Choroid plexus epithelial cell (primary cell): Measurements from ENCODE around the gene CEP41.

ENCODE experiments used
- DNase-seq: peaks from one replicate; pipeline ENCODE4 v3.0.0-alpha.2; 2010; ENCODE audit warnings: low read depth
- H3K4me3 ChIP-seq: 2 replicates; pipeline ENCODE4 v1.5.1; 2011; ENCODE audit warnings: low read depth, mild to moderate bottlenecking, control low read depth, low read length, moderate library complexity
- TF ChIP-seq, protein P1 (sequence below): conservative IDR thresholded peaks from 2 replicates; pipeline ENCODE4 v1.5.1; 2011; ENCODE audit warnings: low read depth, mild to moderate bottlenecking, control low read depth, inconsistent platforms, low read length, moderate library complexity

The CEP41 gene

DNA sequence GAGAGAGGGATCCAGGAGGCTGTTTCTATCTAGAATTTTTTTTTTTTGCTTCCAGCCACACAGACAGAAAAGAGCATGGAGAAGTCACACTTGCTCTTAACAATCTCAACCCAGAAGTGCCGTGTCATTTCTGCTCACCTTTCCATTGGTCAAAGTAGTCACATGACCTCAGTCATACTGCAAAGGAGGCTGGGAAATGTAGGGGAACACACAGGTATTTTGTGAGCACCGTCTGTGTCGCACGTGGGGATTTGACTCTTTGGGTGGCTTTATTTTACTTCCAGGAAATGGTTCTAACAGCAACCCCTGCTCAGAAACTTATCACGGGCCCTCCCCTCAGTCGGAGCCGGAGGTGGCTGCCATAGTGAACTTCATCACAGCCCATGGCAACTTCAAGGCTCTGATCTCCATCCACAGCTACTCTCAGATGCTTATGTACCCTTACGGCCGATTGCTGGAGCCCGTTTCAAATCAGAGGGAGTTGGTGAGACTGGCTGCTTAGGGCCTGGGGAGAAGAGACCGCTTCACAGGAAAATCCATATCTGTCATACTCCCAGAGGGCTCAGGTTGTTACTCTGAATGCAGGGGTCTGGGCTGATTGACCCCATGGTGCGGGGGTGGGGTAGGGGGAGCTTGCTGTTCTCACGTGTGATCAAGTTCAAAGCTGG lies 73.6 kb downstream of the CEP41 start:
- no peak for DNase-seq

DNA sequence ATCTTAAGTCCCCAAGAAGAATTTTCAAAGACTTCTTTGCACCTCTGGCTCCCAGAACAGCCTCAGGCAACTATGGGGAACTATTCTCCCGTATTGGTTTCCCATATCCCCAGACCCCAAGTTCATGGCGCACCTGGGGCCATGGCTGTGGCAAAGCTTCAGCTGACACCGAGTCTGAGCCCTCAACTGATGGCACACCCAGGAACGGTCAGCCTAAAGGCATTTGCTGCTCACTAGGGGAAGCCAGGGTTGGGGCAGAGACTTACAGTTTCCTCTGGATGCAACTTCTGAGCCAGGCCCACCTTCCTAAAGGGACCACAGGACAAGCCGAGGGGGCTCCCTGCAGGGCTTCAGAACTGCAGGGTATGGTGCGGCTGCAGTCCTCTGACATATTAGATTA lies 74.3 kb downstream of the CEP41 start:
- TF ChIP-seq, protein P1, sequence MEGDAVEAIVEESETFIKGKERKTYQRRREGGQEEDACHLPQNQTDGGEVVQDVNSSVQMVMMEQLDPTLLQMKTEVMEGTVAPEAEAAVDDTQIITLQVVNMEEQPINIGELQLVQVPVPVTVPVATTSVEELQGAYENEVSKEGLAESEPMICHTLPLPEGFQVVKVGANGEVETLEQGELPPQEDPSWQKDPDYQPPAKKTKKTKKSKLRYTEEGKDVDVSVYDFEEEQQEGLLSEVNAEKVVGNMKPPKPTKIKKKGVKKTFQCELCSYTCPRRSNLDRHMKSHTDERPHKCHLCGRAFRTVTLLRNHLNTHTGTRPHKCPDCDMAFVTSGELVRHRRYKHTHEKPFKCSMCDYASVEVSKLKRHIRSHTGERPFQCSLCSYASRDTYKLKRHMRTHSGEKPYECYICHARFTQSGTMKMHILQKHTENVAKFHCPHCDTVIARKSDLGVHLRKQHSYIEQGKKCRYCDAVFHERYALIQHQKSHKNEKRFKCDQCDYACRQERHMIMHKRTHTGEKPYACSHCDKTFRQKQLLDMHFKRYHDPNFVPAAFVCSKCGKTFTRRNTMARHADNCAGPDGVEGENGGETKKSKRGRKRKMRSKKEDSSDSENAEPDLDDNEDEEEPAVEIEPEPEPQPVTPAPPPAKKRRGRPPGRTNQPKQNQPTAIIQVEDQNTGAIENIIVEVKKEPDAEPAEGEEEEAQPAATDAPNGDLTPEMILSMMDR, result no peak
- DNase-seq, result no peak
- no peak overlapping the region for H3K4me3 ChIP-seq

More for the DNA sequence above, 73.6 kb downstream of the CEP41 start:
- H3K4me3 ChIP-seq, result no peak overlapping the region
- TF ChIP-seq, protein P1, result no peak

DNA sequence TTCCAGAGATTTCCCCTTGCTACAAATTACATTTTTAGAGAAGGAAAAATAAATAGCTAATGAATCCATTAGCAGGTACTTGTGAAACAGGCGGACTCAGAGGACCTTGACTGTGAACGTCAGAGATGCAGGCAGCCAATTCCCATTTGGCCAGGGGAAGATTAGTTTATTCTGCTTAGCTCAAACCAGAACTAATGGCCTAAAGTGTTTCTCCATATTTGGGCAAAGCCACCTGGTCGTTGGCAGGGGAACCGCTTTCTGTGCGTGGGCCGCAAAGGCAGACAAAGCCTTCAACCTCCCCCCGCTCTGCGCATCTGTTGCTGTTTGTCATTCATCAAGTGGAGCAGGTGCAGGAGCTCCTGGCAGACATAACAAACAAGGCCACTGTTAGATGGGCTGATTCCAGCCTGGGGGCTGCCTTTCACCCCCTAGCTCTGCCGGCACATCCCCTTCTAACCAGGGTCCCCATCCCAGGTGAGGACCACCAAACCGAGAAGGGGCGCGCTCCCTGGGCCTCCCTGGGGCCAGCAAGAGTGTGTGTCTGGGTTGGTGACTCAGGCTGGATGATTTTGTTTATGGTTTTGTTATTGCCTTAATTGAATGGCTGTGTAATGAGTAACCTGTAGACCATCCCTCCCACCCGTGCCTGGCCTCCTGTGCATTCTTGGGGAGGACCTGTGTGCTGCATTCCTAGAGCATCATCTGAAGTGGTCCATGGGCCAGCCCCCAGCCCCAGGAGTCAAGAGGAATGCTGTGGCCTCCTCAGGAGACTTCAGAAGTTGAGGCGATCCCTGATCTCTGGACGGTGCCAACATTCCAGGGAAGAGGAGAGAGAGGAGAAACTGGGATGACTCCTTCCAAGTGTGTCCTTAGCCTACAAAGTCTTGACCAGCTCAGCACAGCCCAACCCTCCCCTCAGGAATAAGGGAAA lies 75.0 kb downstream of the CEP41 start:
- no peak overlapping the region for H3K4me3 ChIP-seq
- DNase-seq, result peak; percentile 51
- TF ChIP-seq, protein P1, result no peak

DNA sequence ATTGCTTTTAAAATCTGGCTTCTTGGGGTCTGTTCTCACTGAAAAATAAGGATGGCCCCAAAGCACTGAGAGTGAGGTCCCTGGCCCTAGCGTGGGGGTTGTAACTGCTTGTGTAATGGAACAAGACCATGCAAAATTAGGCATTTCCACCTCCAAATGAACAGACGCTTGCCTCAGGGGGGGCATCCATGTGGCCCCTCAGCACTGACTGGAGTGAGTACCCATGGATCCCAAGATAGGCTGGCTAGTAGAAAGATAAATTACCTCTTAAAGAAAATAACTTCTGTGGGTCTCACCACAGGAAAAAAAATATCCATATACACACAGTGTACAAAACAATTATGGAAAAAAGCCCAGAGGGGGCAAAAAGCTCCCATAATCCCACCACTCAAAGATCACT lies 75.7 kb downstream of the CEP41 start:
- TF ChIP-seq, protein P1, result no peak
- no peak overlapping the region for H3K4me3 ChIP-seq
- no peak for DNase-seq

DNA sequence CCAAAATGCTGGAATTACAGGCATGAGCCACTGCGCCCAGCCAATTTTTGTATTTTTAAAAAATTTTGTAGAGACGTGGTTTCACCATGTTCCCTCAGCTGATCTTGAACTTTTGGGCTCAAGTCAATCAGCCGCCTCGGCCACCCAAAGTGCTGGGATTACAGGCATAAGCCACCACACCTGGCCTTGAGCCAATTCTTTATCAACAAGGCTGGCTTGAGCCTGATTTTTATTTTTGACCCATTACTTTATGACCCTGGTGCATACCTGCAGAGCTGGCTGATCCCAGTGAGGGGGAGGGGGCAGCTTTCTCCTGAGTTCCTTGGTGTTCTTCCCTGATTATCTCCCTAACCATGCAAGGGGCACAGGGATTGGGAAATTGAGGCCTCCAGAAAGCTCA lies 76.4 kb downstream of the CEP41 start:
- DNase-seq, result no peak
- TF ChIP-seq, protein P1, result no peak
- no peak overlapping the region for H3K4me3 ChIP-seq

DNA sequence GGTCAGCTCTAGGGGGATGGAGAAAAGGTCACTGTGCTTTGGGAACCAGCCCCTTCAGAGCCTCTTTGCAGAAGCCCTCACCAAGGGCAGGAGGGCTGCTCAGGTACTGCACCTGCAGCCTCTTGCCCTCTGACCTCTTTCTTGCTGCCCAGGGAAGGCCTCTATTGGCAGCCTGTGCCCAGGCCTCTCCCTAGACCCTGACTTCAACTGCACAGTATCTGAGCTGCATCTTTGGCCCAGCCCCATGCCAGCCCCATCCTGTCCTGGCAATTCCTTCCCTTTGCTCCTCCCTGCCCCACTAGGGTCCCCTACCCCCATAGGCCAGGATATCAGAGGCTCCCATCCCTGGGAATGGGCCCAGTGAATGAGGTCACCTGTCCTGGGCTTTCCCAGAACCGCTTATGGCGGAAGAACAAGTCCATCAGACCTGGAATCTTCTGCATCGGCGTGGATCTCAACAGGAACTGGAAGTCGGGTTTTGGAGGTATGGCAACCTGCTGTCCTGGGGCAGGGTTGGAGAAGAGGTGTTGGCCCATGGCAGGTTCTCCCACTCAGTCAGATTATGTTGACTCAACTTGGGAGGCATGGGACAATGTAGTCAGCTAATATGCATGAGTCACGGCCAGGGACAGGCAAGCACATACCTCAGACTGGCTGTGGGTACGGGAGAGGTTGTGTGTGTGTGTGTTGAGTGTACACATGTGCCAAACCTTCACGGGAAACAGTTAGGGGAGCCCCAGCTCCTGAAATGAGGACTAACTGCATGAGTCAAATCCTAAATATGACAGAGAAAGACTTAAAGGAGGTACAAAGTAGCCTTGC lies 77.6 kb downstream of the CEP41 start:
- DNase-seq, result peak; percentile 94
- H3K4me3 ChIP-seq, result no peak overlapping the region
- TF ChIP-seq, protein P1, result no peak
